Muscle layer of colon (tissue), 2 donors: ENCODE measurements around the gene LPP.

Source experiments
- H3K27ac ChIP-seq: one replicate; pipeline ENCODE4 v1.7.0; 2013; ENCODE audit warnings: low read depth, mild to moderate bottlenecking, low read length, moderate library complexity
- H3K27me3 ChIP-seq, 2 donors: one replicate each; pipeline ENCODE4 v1.7.0; 2013; ENCODE audit warnings: low read length in 2 of 2, mild to moderate bottlenecking in 2 of 2; ENCODE audit not compliant: insufficient read depth in 2 of 2, control insufficient read depth in 1 of 2
- H3K36me3 ChIP-seq: one replicate; pipeline ENCODE4 v1.7.0; 2013; ENCODE audit warnings: mild to moderate bottlenecking, low read length; ENCODE audit not compliant: insufficient read depth
- H3K4me1 ChIP-seq: one replicate; pipeline ENCODE4 v1.7.0; 2013; ENCODE audit warnings: mild to moderate bottlenecking, low read length; ENCODE audit not compliant: insufficient read depth
- H3K4me3 ChIP-seq, 2 donors: one replicate each; pipeline ENCODE4 v1.7.0; 2013; ENCODE audit warnings: low read length in 2 of 2, low read depth in 1 of 2, mild to moderate bottlenecking in 1 of 2, moderate library complexity in 1 of 2
- H3K9ac ChIP-seq: one replicate; pipeline ENCODE4 v1.7.0; 2013; ENCODE audit warnings: low read length
- H3K9me3 ChIP-seq: one replicate; pipeline ENCODE4 v1.7.0; 2013; ENCODE audit warnings: mild to moderate bottlenecking, low read length
- donor health status: abdominal sarcoma.
- donor health status: Adenocarcinoma of cecum.

LPP gene

GRCh38 chr3:188298585-188298984, 144.6 kb downstream of the LPP start:
- no peaks in the 10 kb centered on the region for H3K36me3 ChIP-seq
- H3K27ac ChIP-seq = peak overlapping the region; percentile 75
- peaks cover 86% of the 10 kb centered on the region for H3K4me1 ChIP-seq
- no peak overlapping the region for H3K4me3 ChIP-seq
- no peak overlapping the region for H3K9ac ChIP-seq
- H3K9me3 ChIP-seq = no peaks in the 10 kb centered on the region
- no peaks in the 10 kb centered on the region for H3K27me3 ChIP-seq

- Histone ChIP-seq H3K9me3 (no peaks in the 10 kb centered on the region), H3K9ac (peak overlapping the region; percentile 2), H3K27me3 (no peaks in the 10 kb centered on the region), H3K36me3 (no peaks in the 10 kb centered on the region), H3K4me1 (peaks cover 89% of the 10 kb centered on the region), H3K4me3 (no peak overlapping the region), H3K27ac (peak overlapping the region; percentile 75)
These were observed 145.1 kb downstream of the LPP start for GRCh38 chr3:188299068-188299467.

GRCh38 chr3:188299708-188300107, 145.8 kb downstream of the LPP start:
- H3K27ac ChIP-seq = peak overlapping the region; percentile 56
- no peaks in the 10 kb centered on the region for H3K9me3 ChIP-seq
- H3K27me3 ChIP-seq = no peaks in the 10 kb centered on the region
- peaks cover 88% of the 10 kb centered on the region for H3K4me1 ChIP-seq
- no peak overlapping the region for H3K4me3 ChIP-seq
- peak overlapping the region; percentile 2 for H3K9ac ChIP-seq
- no peaks in the 10 kb centered on the region for H3K36me3 ChIP-seq

- no peaks in the 10 kb centered on the region for H3K9me3 ChIP-seq
- no peak overlapping the region for H3K4me3 ChIP-seq
- peaks cover 73% of the 10 kb centered on the region for H3K4me1 ChIP-seq
- no peaks in the 10 kb centered on the region for H3K27me3 ChIP-seq
- no peak overlapping the region for H3K27ac ChIP-seq
- H3K36me3 ChIP-seq = no peaks in the 10 kb centered on the region
- no peak overlapping the region for H3K9ac ChIP-seq
These were observed 147.2 kb downstream of the LPP start for GRCh38 chr3:188301147-188301546.

GRCh38 chr3:188303286-188303799, 149.4 kb downstream of the LPP start:
- Histone ChIP-seq H3K4me1 (peaks cover 63% of the 10 kb centered on the region), H3K27me3 (no peaks in the 10 kb centered on the region), H3K27ac (peak overlapping the region; percentile 1), H3K4me3 (no peak overlapping the region), H3K36me3 (no peaks in the 10 kb centered on the region), H3K9ac (no peak overlapping the region), H3K9me3 (no peaks in the 10 kb centered on the region)

- no peak overlapping the region for H3K9ac ChIP-seq
- peak overlapping the region; percentile 1 for H3K27ac ChIP-seq
- H3K4me3 ChIP-seq = no peak overlapping the region
- no peaks in the 10 kb centered on the region for H3K27me3 ChIP-seq
- peaks cover 61% of the 10 kb centered on the region for H3K4me1 ChIP-seq
- H3K9me3 ChIP-seq = no peaks in the 10 kb centered on the region
- H3K36me3 ChIP-seq = no peaks in the 10 kb centered on the region
These were observed 149.9 kb downstream of the LPP start for GRCh38 chr3:188303823-188304222.

GRCh38 chr3:188304501-188304900, 150.5 kb downstream of the LPP start:
- peaks cover 54% of the 10 kb centered on the region for H3K4me1 ChIP-seq
- H3K4me3 ChIP-seq = no peak overlapping the region
- no peaks in the 10 kb centered on the region for H3K9me3 ChIP-seq
- H3K9ac ChIP-seq = no peak overlapping the region
- H3K27me3 ChIP-seq = no peaks in the 10 kb centered on the region
- no peak overlapping the region for H3K27ac ChIP-seq
- H3K36me3 ChIP-seq = no peaks in the 10 kb centered on the region

GRCh38 chr3:188305220-188305619, 151.3 kb downstream of the LPP start:
- no peak overlapping the region for H3K27ac ChIP-seq

GRCh38 chr3:188306435-188307005, 152.6 kb downstream of the LPP start:
- Histone ChIP-seq H3K27me3 (no peaks in the 10 kb centered on the region), H3K4me3 (no peak overlapping the region), H3K9me3 (no peaks in the 10 kb centered on the region), H3K4me1 (peaks cover 42% of the 10 kb centered on the region), H3K36me3 (no peaks in the 10 kb centered on the region), H3K9ac (no peak overlapping the region), H3K27ac (no peak overlapping the region)

More at GRCh38 chr3:188305220-188305619, 151.3 kb downstream of the LPP start:
- Histone ChIP-seq H3K36me3 (no peaks in the 10 kb centered on the region), H3K9me3 (no peaks in the 10 kb centered on the region), H3K4me3 (no peak overlapping the region), H3K27me3 (no peaks in the 10 kb centered on the region), H3K9ac (no peak overlapping the region), H3K4me1 (peaks cover 52% of the 10 kb centered on the region)

GRCh38 chr3:188309437-188310269, 155.7 kb downstream of the LPP start:
- H3K4me3 ChIP-seq = no peak overlapping the region
- no peak overlapping the region for H3K9ac ChIP-seq
- no peaks in the 10 kb centered on the region for H3K9me3 ChIP-seq
- H3K36me3 ChIP-seq = no peaks in the 10 kb centered on the region
- no peaks in the 10 kb centered on the region for H3K27me3 ChIP-seq
- no peak overlapping the region for H3K27ac ChIP-seq
- peaks cover 19% of the 10 kb centered on the region for H3K4me1 ChIP-seq

GRCh38 chr3:188310270-188310710, 156.3 kb downstream of the LPP start:
- H3K27ac ChIP-seq = no peak overlapping the region
- H3K4me3 ChIP-seq = no peak overlapping the region
- H3K9me3 ChIP-seq = no peaks in the 10 kb centered on the region
- no peak overlapping the region for H3K9ac ChIP-seq
- peaks cover 19% of the 10 kb centered on the region for H3K4me1 ChIP-seq
- H3K27me3 ChIP-seq = no peaks in the 10 kb centered on the region
- H3K36me3 ChIP-seq = no peaks in the 10 kb centered on the region
